Stimulated activated naive CD8-positive, alpha-beta T cell treated with anti-CD3 and anti-CD28 coated beads, Interleukin-15, Interleukin-2, amounts not matched to agents 100 ng/mL and 50 ng/mL, for 24 hours (primary cell): ENCODE data around the gene YJU2.

Experiments used
- H3K27ac Mint-ChIP-seq: one replicate; pipeline ENCODE4 v1.8.0; 2021; ENCODE audit warnings: mild to moderate bottlenecking, mixed read lengths
- H3K27me3 Mint-ChIP-seq: one replicate; pipeline ENCODE4 v1.8.0; 2021; ENCODE audit warnings: mixed read lengths
- H3K36me3 Mint-ChIP-seq: one replicate; pipeline ENCODE4 v1.8.0; 2021; ENCODE audit warnings: low read depth, mixed read lengths
- H3K4me1 Mint-ChIP-seq: one replicate; pipeline ENCODE4 v1.8.0; 2021; ENCODE audit warnings: low read depth, mixed read lengths
- H3K4me3 Mint-ChIP-seq: one replicate; pipeline ENCODE4 v1.8.0; 2021; ENCODE audit warnings: mild to moderate bottlenecking, mixed read lengths
- H3K9me3 Mint-ChIP-seq: one replicate; pipeline ENCODE4 v1.8.0; 2021; ENCODE audit warnings: mixed read lengths

The YJU2 gene

DNA sequence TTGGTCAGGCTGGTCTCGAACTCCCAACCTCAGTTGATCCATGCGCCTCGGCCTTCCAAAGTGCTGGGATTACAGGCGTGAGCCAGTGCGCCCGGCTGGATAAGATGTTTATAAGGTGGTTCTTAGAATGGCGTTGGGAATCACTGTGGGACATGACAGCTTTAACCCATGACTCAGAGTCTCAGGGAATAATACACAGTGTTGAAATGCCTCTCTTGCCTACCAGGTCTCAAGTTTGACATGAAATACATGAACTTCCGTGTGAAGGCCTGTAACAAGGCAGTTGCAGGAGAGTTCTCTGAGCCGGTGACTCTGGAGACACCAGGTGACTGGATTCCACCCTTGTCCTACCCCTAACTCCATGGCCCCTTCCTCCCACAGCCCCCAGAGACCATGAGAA lies 70.1 kb downstream of the YJU2 start:
- Mint-ChIP-seq H3K36me3 (no peaks in the 10 kb centered on the region), H3K4me1 (no peaks in the 10 kb centered on the region), H3K4me3 (no peak overlapping the region), H3K9me3 (peaks cover 11% of the 10 kb centered on the region), H3K27me3 (no peaks in the 10 kb centered on the region), H3K27ac (no peak overlapping the region)

DNA sequence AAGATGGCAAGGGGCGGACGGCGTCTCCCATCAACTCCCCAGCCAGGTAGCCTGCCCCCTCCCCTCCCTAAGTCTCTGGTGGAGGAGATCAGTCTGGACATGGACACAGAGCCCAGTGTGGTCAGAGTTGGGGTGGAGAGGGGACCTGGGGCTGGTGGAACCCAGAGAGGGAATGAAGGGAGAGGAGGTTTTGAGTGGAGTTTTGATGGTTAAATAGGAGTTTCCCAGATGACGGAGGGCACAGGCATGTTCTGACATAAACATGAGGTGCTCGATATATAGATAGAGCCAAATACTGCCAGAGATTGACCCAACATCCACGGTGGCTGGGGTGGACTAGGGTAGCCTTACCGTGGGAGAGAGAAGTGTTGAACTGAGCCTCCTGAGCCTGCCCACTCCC lies 71.6 kb downstream of the YJU2 start:
- H3K4me1 Mint-ChIP-seq = no peaks in the 10 kb centered on the region
- H3K27me3 Mint-ChIP-seq = no peaks in the 10 kb centered on the region
- H3K36me3 Mint-ChIP-seq = no peaks in the 10 kb centered on the region
- H3K9me3 Mint-ChIP-seq = peaks cover 11% of the 10 kb centered on the region
- no peak overlapping the region for H3K4me3 Mint-ChIP-seq
- no peak overlapping the region for H3K27ac Mint-ChIP-seq
